ENCODE results near the gene PCSK6. TPM values are rescaled to one million over a fixed set of nuclear protein-coding genes. Genes with fewer than 3 reads are reported as not detected.

Gene PCSK6
- total RNA-seq, 4 donors from 2014 or later: 1.4 to 12.8 (median 6.9) TPM

- intact Hi-C loops (cut with DNase I; ENCODE audit: low total_unique reads): loop anchor here (5.0 kb wide), 1 partner anchor 722 kb away; no protein-coding TSS in a partner anchor
- no peak overlapping the region for H3K4me3 ChIP-seq
- H3K4me1 ChIP-seq: no peaks in the 10 kb centered on the region
- no peaks in the 10 kb centered on the region for H3K36me3 ChIP-seq
- H3K27ac ChIP-seq: peak overlapping the region in 1 of 2 donors; percentile 33
- H3K27me3 ChIP-seq: no peaks in the 10 kb centered on the region
- no peaks in the 10 kb centered on the region for H3K9me3 ChIP-seq
- DNase-seq: no peak
- TF ChIP-seq CTCF (IDR thresholded peaks at IDR 0.05) (no peak), POLR2A (IDR thresholded peaks at IDR 0.05) (no peak)
Observed at GRCh38 chr15:101449471-101450402, 39.8 kb downstream of the PCSK6 start.

- no peak for DNase-seq
- Histone ChIP-seq H3K4me3 (no peak overlapping the region), H3K27ac (no peak overlapping the region), H3K4me1 (no peaks in the 10 kb centered on the region), H3K36me3 (no peaks in the 10 kb centered on the region), H3K9me3 (no peaks in the 10 kb centered on the region), H3K27me3 (no peaks in the 10 kb centered on the region)
- TF ChIP-seq CTCF (IDR thresholded peaks at IDR 0.05) (no peak), POLR2A (IDR thresholded peaks at IDR 0.05) (no peak)
- intact Hi-C loops (cut with DNase I; ENCODE audit: low total_unique reads): loop anchor here (5.0 kb wide), 1 partner anchor 721 kb away; no protein-coding TSS in a partner anchor
Observed at GRCh38 chr15:101448336-101448735, 41.2 kb downstream of the PCSK6 start.

- Histone ChIP-seq H3K27ac (no peak overlapping the region), H3K36me3 (no peaks in the 10 kb centered on the region), H3K27me3 (no peaks in the 10 kb centered on the region), H3K4me3 (no peak overlapping the region), H3K9me3 (no peaks in the 10 kb centered on the region), H3K4me1 (no peaks in the 10 kb centered on the region)
- intact Hi-C loops (cut with DNase I; ENCODE audit: low total_unique reads): loop anchor here (5.0 kb wide), 1 partner anchor 720 kb away; no protein-coding TSS in a partner anchor
- TF ChIP-seq CTCF (IDR thresholded peaks at IDR 0.05) (no peak), POLR2A (IDR thresholded peaks at IDR 0.05) (no peak)
- DNase-seq: no peak
Observed at GRCh38 chr15:101447561-101448071, 41.9 kb downstream of the PCSK6 start.

GRCh38 chr15:101447168-101447533, 42.4 kb downstream of the PCSK6 start:
- TF ChIP-seq POLR2A (IDR thresholded peaks at IDR 0.05) (no peak), CTCF (IDR thresholded peaks at IDR 0.05) (no peak)
- H3K27ac ChIP-seq: no peak overlapping the region
- no peak overlapping the region for H3K4me3 ChIP-seq
- H3K36me3 ChIP-seq: no peaks in the 10 kb centered on the region
- H3K9me3 ChIP-seq: no peaks in the 10 kb centered on the region
- intact Hi-C loops (cut with DNase I; ENCODE audit: low total_unique reads): loop anchor here (5.0 kb wide), 1 partner anchor 720 kb away; no protein-coding TSS in a partner anchor
- H3K27me3 ChIP-seq: no peaks in the 10 kb centered on the region
- DNase-seq: no peak
- H3K4me1 ChIP-seq: no peaks in the 10 kb centered on the region

Measured in uterus (tissue), 4 donors.